Right lobe of liver (tissue), 6 donors: ENCODE results near the gene SPSB2. TPM values are rescaled to one million over a fixed set of nuclear protein-coding genes. Genes with fewer than 3 reads are reported as not detected.

Experiments
- ATAC-seq, 4 donors: fragments of 200-7000 bp; cut with Tn5 transposase; one replicate each; pipeline ENCODE4 v1.9.1; 2020; ENCODE audit warnings: mild to moderate bottlenecking in 4 of 4, moderate library complexity in 4 of 4
- DNase-seq, 3 donors: peaks; one replicate each; pipeline ENCODE4 v3.0.0-alpha.2; 2020
- H3K27ac ChIP-seq, 3 donors: fragments of 200-600 bp; one replicate each; pipeline ENCODE4 v1.8.0; 2022
- H3K27me3 ChIP-seq, 2 donors: fragments of 200-600 bp; one replicate each; pipeline ENCODE4 v1.8.0; 2022
- H3K36me3 ChIP-seq, 4 donors: fragments of 200-600 bp; sonication (generic) in 1 of 4; one replicate each; pipeline versions ENCODE4 v1.5.1 to v1.8.0; 2017 to 2022; ENCODE audit warnings: control low read depth in 1 of 4
- H3K4me1 ChIP-seq, 4 donors: fragments of 200-600 bp; sonication (generic) in 1 of 4; one replicate each; pipeline versions ENCODE4 v1.5.1 to v1.8.0; 2017 to 2022; ENCODE audit warnings: control low read depth in 1 of 4
- H3K4me3 ChIP-seq, 3 donors: fragments of 200-600 bp; one replicate each; pipeline ENCODE4 v1.8.0; 2022
- H3K9me3 ChIP-seq, 4 donors: fragments of 200-600 bp; sonication (generic) in 1 of 4; one replicate each; pipeline versions ENCODE4 v1.5.1 to v1.8.0; 2017 to 2022; ENCODE audit warnings: control low read depth in 1 of 4
- POLR2A ChIP-seq: fragments of 450-650 bp; IDR thresholded peaks from one replicate; pipeline ENCODE4 v1.6.1; 2017; ENCODE audit warnings: antibody characterized with exemption, mild to moderate bottlenecking
- WGBS: methylation state at CpG from one replicate; pipeline ENCODE4 v1.1.6; 2018; ENCODE audit warnings: low coverage, low lambda C conversion rate; ENCODE audit not compliant: insufficient coverage; ENCODE audit errors: missing lambda C conversion rate; 5-methylcytosine and 5-hydroxymethylcytosine counted together
- intact Hi-C, 2 donors: fragments of 100-400 bp; cut with DNase I; formaldehyde crosslinking; loops; one replicate each; pipeline versions ENCODE4 v1.11.2 to v1.14.1; 2022
- total RNA-seq, 6 experiments: library from RNA; depleted of rRNA in 2 of 6; stranded (reverse); fragments of >200 nt in 2 of 6; fragmentation: NEBNext Ultra II Directional in 3 of 6; extraction: Animal tissue kit (Norgen Biotek cat#: 25700) in 3 of 6; gene quantifications; one replicate each; pipeline versions ENCODE4 v1.1.0 to v1.2.4, GENCODE V29; 2016 to 2023
- TF ChIP-seq, protein P1 (sequence below), 4 donors: fragments of 200-600 bp in 3 of 4; fragments of 450-650 bp in 1 of 4; IDR thresholded peaks; one replicate each; pipeline versions ENCODE4 v1.5.1 to v1.8.0; 2016 to 2022; ENCODE audit warnings: antibody characterized with exemption in 4 of 4, mild to moderate bottlenecking in 2 of 4
- donor health status: DM: no; HTN: yes; CAD: no.
- donor health status: DM: no; HTN: no; CAD: no.
- donor health status: DM: no; HTN: no; CAD: no.
- donor health status: DM: no; HTN: yes; CAD: no.
- donor health status: DM: no; HTN: yes; CAD: no.

Gene SPSB2
- total RNA-seq, 6 experiments from 2014 or later: 1.7 to 5.3 (median 3.6) TPM

DNA sequence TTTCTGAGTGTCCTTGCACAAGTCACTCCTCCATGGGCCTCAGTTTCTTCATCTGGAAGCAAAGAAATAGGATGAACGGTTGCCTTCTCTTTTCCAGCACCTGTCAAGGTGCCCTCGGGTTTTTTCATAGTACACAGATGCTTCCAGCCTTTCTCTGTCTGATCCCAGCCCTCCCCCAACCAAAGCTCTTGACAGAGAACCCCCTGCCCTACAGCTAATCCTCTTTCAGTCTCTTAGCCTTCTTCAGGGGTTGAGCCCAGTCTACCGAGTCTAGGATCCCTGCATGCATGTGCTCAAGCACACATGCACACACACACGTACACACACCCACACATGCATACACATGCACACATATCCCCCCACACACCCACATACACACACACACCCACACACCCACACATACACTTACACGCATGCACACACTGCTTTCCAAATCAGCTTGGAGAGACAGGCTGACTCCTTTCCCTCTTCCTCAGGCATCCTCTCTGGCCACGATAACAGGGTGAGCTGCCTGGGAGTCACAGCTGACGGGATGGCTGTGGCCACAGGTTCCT lies 26.7 kb downstream of the SPSB2 start:
- no peaks in the 10 kb centered on the region for H3K27me3 ChIP-seq
- H3K27ac ChIP-seq: no peak overlapping the region
- TF ChIP-seq, protein P1, sequence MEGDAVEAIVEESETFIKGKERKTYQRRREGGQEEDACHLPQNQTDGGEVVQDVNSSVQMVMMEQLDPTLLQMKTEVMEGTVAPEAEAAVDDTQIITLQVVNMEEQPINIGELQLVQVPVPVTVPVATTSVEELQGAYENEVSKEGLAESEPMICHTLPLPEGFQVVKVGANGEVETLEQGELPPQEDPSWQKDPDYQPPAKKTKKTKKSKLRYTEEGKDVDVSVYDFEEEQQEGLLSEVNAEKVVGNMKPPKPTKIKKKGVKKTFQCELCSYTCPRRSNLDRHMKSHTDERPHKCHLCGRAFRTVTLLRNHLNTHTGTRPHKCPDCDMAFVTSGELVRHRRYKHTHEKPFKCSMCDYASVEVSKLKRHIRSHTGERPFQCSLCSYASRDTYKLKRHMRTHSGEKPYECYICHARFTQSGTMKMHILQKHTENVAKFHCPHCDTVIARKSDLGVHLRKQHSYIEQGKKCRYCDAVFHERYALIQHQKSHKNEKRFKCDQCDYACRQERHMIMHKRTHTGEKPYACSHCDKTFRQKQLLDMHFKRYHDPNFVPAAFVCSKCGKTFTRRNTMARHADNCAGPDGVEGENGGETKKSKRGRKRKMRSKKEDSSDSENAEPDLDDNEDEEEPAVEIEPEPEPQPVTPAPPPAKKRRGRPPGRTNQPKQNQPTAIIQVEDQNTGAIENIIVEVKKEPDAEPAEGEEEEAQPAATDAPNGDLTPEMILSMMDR (IDR thresholded peaks at IDR 0.05): no peak
- no peak for TF ChIP-seq POLR2A
- no peaks in the 10 kb centered on the region for H3K4me1 ChIP-seq
- H3K4me3 ChIP-seq: no peak overlapping the region
- no peaks in the 10 kb centered on the region for H3K36me3 ChIP-seq
- DNase-seq: no peak
- ATAC-seq: no peak
- intact Hi-C loops: no loop called here
- WGBS: 84% methylated on average over 7 of the region's 7 CpGs
- H3K9me3 ChIP-seq: no peaks in the 10 kb centered on the region

DNA sequence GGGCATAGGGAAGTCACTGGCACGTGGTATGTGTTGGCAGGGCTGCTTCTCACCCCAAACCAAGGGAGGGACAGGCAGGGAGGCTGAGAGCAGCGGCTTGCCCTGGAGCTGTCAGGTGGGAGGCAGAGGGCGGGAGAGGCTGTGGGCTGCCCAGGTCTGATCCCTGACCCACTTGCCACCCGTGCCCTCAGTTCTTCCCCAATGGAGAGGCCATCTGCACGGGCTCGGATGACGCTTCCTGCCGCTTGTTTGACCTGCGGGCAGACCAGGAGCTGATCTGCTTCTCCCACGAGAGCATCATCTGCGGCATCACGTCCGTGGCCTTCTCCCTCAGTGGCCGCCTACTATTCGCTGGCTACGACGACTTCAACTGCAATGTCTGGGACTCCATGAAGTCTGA lies 27.7 kb downstream of the SPSB2 start:
- DNase-seq: no peak

DNA sequence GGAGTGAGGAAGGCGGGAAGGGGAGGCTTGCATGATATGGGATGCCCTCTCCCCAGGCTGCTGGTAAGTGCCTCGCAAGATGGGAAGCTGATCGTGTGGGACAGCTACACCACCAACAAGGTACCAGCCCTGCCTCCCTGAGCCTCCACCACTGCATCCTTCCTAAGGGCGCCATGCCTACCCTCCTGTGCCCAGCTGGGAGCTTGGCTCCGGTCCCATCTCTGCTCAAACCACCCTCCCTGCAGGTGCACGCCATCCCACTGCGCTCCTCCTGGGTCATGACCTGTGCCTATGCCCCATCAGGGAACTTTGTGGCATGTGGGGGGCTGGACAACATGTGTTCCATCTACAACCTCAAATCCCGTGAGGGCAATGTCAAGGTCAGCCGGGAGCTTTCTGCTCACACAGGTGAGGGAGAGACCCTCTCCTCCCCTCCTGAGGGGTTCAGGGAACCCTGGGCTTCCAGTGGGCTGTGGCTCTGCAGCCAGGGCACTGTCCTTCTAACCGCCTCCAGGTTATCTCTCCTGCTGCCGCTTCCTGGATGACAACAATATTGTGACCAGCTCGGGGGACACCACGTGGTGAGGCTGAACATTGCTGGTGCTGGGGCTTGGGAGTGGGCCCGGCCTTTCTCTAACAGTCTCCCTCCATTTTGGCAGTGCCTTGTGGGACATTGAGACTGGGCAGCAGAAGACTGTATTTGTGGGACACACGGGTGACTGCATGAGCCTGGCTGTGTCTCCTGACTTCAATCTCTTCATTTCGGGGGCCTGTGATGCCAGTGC lies 29.8 kb downstream of the SPSB2 start:
- Histone ChIP-seq H3K4me1 (no peaks in the 10 kb centered on the region), H3K9me3 (no peaks in the 10 kb centered on the region), H3K27ac (no peak overlapping the region), H3K27me3 (no peaks in the 10 kb centered on the region), H3K36me3 (no peaks in the 10 kb centered on the region), H3K4me3 (no peak overlapping the region)
- DNase-seq (no peak), ATAC-seq (peak; percentile 43 to 67 (median 46))
- TF ChIP-seq, protein P1 (IDR thresholded peaks at IDR 0.05): no peak
- TF ChIP-seq POLR2A: no peak
- intact Hi-C loops: no loop called here
- WGBS: 28% methylated on average over 6 of the region's 16 CpGs

More for the DNA sequence above, 27.7 kb downstream of the SPSB2 start:
- H3K36me3 ChIP-seq: no peaks in the 10 kb centered on the region
- no peak overlapping the region for H3K27ac ChIP-seq
- WGBS: 100% methylated on average over 3 of the region's 17 CpGs
- intact Hi-C loops: no loop called here
- no peak overlapping the region for H3K4me3 ChIP-seq
- no peak for TF ChIP-seq POLR2A
- TF ChIP-seq, protein P1 (IDR thresholded peaks at IDR 0.05): no peak
- no peaks in the 10 kb centered on the region for H3K9me3 ChIP-seq
- H3K4me1 ChIP-seq: no peaks in the 10 kb centered on the region
- no peaks in the 10 kb centered on the region for H3K27me3 ChIP-seq
- no peak for ATAC-seq

DNA sequence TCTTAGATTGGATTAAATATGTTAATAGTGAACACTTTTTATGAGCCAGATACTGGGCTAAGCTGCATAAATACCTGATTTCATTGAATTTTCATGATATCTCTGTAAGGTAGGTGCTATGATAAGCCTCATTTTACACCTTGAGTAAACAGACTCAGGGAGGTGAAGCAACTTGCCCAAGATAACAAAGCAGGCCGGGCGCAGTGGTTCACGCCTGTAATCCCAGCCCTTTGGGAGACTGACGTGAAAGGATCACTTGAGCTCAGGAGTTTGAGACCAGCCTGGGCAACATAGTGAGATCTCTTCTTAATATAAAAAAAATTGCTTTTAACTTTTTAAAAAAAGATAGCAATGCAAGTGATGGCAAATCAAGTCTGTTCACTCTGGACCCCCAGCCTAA lies 31.0 kb downstream of the SPSB2 start:
- intact Hi-C loops: no loop called here
- no peaks in the 10 kb centered on the region for H3K9me3 ChIP-seq
- no peak overlapping the region for H3K4me3 ChIP-seq
- DNase-seq: no peak
- TF ChIP-seq, protein P1 (IDR thresholded peaks at IDR 0.05): no peak
- no peak for TF ChIP-seq POLR2A
- no peak overlapping the region for H3K27ac ChIP-seq
- H3K27me3 ChIP-seq: no peaks in the 10 kb centered on the region
- WGBS: 80% methylated on average over 4 of the region's 4 CpGs
- no peaks in the 10 kb centered on the region for H3K36me3 ChIP-seq
- no peak for ATAC-seq
- no peaks in the 10 kb centered on the region for H3K4me1 ChIP-seq
